Tibial nerve (tissue), 3 donors: Measurements from ENCODE around the gene DPH5.

Experiments used
- POLR2A ChIP-seq, 2 donors: fragments of 450-650 bp; IDR thresholded peaks; one replicate each; pipeline ENCODE4 v1.6.1; 2017; ENCODE audit warnings: antibody characterized with exemption in 2 of 2, mild to moderate bottlenecking in 2 of 2, moderate library complexity in 2 of 2
- TF ChIP-seq, protein P1 (sequence below), 5 experiments: fragments of 200-600 bp in 3 of 5; fragments of 450-650 bp in 2 of 5; sonication (generic) in 3 of 5; IDR thresholded peaks; one replicate each; pipeline ENCODE4 v1.5.1; 2016 to 2019; ENCODE audit warnings: antibody characterized with exemption in 5 of 5, mild to moderate bottlenecking in 3 of 5, moderate library complexity in 2 of 5

DNA sequence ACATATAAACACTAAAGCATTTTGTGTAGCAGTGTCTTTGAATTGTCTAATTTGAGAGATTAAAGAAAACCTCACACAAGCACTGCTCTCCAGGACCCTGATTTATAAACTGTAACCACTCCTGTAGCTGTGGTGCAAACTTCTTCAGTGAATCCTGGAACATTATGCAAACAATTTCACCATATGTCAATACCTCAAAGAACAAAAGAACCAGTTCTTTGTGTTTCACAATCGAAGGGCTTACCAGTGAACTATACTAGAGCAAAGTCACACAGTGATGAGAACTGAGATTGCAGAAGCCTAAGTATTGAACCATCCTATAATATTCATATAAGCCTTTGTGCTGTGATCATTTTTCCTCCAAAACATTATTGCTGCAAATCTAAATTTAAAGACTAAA, 21.5 kb downstream of the DPH5 start:
- TF ChIP-seq, protein P1, sequence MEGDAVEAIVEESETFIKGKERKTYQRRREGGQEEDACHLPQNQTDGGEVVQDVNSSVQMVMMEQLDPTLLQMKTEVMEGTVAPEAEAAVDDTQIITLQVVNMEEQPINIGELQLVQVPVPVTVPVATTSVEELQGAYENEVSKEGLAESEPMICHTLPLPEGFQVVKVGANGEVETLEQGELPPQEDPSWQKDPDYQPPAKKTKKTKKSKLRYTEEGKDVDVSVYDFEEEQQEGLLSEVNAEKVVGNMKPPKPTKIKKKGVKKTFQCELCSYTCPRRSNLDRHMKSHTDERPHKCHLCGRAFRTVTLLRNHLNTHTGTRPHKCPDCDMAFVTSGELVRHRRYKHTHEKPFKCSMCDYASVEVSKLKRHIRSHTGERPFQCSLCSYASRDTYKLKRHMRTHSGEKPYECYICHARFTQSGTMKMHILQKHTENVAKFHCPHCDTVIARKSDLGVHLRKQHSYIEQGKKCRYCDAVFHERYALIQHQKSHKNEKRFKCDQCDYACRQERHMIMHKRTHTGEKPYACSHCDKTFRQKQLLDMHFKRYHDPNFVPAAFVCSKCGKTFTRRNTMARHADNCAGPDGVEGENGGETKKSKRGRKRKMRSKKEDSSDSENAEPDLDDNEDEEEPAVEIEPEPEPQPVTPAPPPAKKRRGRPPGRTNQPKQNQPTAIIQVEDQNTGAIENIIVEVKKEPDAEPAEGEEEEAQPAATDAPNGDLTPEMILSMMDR (IDR thresholded peaks at IDR 0.05), result no peak
- TF ChIP-seq POLR2A (IDR thresholded peaks at IDR 0.05), result no peak
